IgD-negative memory B cell (primary cell): Measurements from ENCODE around the gene TSPAN1. TPM values are rescaled to one million over a fixed set of nuclear protein-coding genes. Genes with fewer than 3 reads are reported as not detected.

Source experiments
- polyA plus RNA-seq: library from polyadenylated mRNA; unstranded; fragments of 300-500 nt; fragmentation: Illumina TruSeq; gene quantifications from one replicate; pipeline ENCODE4 v1.2.3, GENCODE V29; 2021

TSPAN1 gene
- polyA plus RNA-seq, 1 donor from 2014 or later = not detected

Other genes starting within 250 kb of the TSPAN1 start
- 0.24 TPM for gene PIK3R3, start 42.5 kb upstream of the TSPAN1 start, polyA plus RNA-seq
- not detected for gene P3R3URF, start 1.4 kb downstream of the TSPAN1 start, polyA plus RNA-seq
- gene POMGNT1, start 23.3 kb downstream of the TSPAN1 start, polyA plus RNA-seq = 25.2 TPM
- gene LURAP1, start 28.2 kb downstream of the TSPAN1 start, polyA plus RNA-seq = not detected
- gene RAD54L, start 72.7 kb downstream of the TSPAN1 start, polyA plus RNA-seq = 0.49 TPM
- gene LRRC41, start 128.5 kb downstream of the TSPAN1 start, polyA plus RNA-seq = 47.7 TPM
- 310 TPM for gene UQCRH, start 128.6 kb downstream of the TSPAN1 start, polyA plus RNA-seq
- gene NSUN4, start 165.7 kb downstream of the TSPAN1 start, polyA plus RNA-seq = 26.8 TPM
- 1.2 TPM for gene FAAH, start 219.2 kb downstream of the TSPAN1 start, polyA plus RNA-seq